ENCODE measurements around the gene NLGN1. TPM values are rescaled to one million over a fixed set of nuclear protein-coding genes. Genes with fewer than 3 reads are reported as not detected.

The NLGN1 gene
- total RNA-seq, 1 donor from 2014 or later, result 5.7 TPM

DNA sequence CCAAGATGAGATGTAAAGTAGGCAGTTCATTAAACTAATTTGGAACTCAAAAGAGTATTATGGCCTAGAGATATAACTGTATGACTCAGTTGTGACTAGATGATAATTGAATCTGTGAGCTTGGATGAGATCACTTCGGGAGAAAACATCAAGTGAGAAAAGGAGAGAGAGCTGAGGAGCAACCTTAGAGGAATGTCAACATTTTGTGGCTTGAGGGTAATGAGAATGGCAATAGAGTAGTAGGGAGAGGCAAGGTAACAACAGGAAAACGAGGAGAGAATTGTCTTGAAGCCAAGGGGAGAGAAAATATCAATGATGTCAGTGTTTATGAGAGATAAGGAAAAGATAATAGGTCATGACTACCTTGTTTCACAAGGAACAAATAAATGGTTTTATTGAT lies 580.2 kb downstream of the NLGN1 start:
- Histone ChIP-seq H3K4me1 (ENCODE audit: control insufficient read depth in 3 of 3, insufficient read depth in 3 of 3, low read length in 3 of 3) (no peaks in the 10 kb centered on the region), H3K27me3 (ENCODE audit: control insufficient read depth in 3 of 3, insufficient read depth in 3 of 3, low read length in 3 of 3) (no peaks in the 10 kb centered on the region), H3K27ac (ENCODE audit: low read depth, low read length) (no peak overlapping the region), H3K9ac (ENCODE audit: low read depth in 1 of 3, low read length in 3 of 3) (no peak overlapping the region), H3K4me3 (ENCODE audit: low read length in 3 of 3) (no peak overlapping the region), H3K36me3 (ENCODE audit: control insufficient read depth in 3 of 3, insufficient read depth in 3 of 3, low read length in 3 of 3) (no peaks in the 10 kb centered on the region), H3K9me3 (ENCODE audit: control insufficient read depth in 3 of 3, low read length in 3 of 3) (no peaks in the 10 kb centered on the region)

DNA sequence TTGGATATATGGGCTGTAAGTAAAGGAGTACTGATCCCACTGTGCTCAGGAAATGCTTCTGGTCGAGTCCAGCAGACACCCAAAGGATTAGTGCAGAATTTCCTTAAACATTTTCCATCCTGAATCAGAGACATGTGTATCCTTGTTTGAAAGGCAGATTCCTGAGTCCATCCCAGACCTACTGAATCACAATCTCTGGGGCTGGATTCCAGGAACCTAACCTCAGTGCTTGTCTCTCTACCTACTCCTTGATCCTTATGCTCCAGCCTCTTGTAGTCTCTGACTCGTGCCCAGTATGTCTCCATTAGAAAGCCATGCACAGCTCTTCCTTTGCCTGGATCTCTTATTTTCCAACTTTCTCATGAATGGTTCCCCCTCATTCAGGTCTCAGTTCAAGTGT lies 585.8 kb downstream of the NLGN1 start:
- H3K36me3 ChIP-seq (ENCODE audit: control insufficient read depth in 3 of 3, insufficient read depth in 3 of 3, low read length in 3 of 3), result no peaks in the 10 kb centered on the region
- H3K9ac ChIP-seq (ENCODE audit: low read depth in 1 of 3, low read length in 3 of 3), result no peak overlapping the region
- H3K4me1 ChIP-seq (ENCODE audit: control insufficient read depth in 3 of 3, insufficient read depth in 3 of 3, low read length in 3 of 3), result no peaks in the 10 kb centered on the region
- no peak overlapping the region for H3K4me3 ChIP-seq (ENCODE audit: low read length in 3 of 3)
- no peaks in the 10 kb centered on the region for H3K9me3 ChIP-seq (ENCODE audit: control insufficient read depth in 3 of 3, low read length in 3 of 3)
- no peak overlapping the region for H3K27ac ChIP-seq (ENCODE audit: low read depth, low read length)
- H3K27me3 ChIP-seq (ENCODE audit: control insufficient read depth in 3 of 3, insufficient read depth in 3 of 3, low read length in 3 of 3), result no peaks in the 10 kb centered on the region

- Histone ChIP-seq H3K4me3 (ENCODE audit: low read length in 3 of 3) (no peak overlapping the region), H3K36me3 (ENCODE audit: control insufficient read depth in 3 of 3, insufficient read depth in 3 of 3, low read length in 3 of 3) (no peaks in the 10 kb centered on the region), H3K27ac (ENCODE audit: low read depth, low read length) (no peak overlapping the region)
Measured at GRCh38 chr3:173986861-173987410, 589.4 kb downstream of the NLGN1 start.

DNA sequence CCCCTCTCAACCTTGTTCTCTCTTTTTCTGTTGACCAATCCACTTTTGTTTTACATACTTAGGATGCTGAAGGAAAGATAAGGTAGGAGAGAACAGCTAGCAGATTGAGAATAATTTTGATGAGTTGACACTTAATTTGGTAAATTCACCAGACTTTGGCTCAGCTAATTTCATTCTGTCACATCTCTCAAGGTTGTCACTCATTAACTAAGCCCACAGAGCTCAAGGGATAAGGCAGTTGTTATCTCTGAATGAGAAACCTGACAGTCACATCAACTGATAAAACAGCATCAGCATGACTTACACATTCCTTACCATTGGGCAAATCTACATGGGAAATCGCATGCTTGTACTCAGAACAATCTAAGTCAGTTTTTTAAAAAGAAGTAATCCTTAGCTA lies 591.4 kb downstream of the NLGN1 start:
- no peak overlapping the region for H3K27ac ChIP-seq (ENCODE audit: low read depth, low read length)
- no peaks in the 10 kb centered on the region for H3K36me3 ChIP-seq (ENCODE audit: control insufficient read depth in 3 of 3, insufficient read depth in 3 of 3, low read length in 3 of 3)
- no peaks in the 10 kb centered on the region for H3K4me1 ChIP-seq (ENCODE audit: control insufficient read depth in 3 of 3, insufficient read depth in 3 of 3, low read length in 3 of 3)

More at GRCh38 chr3:173986861-173987410, 589.4 kb downstream of the NLGN1 start:
- Histone ChIP-seq H3K27me3 (ENCODE audit: control insufficient read depth in 3 of 3, insufficient read depth in 3 of 3, low read length in 3 of 3) (no peaks in the 10 kb centered on the region), H3K4me1 (ENCODE audit: control insufficient read depth in 3 of 3, insufficient read depth in 3 of 3, low read length in 3 of 3) (no peaks in the 10 kb centered on the region), H3K9ac (ENCODE audit: low read depth in 1 of 3, low read length in 3 of 3) (no peak overlapping the region), H3K9me3 (ENCODE audit: control insufficient read depth in 3 of 3, low read length in 3 of 3) (no peaks in the 10 kb centered on the region)

DNA sequence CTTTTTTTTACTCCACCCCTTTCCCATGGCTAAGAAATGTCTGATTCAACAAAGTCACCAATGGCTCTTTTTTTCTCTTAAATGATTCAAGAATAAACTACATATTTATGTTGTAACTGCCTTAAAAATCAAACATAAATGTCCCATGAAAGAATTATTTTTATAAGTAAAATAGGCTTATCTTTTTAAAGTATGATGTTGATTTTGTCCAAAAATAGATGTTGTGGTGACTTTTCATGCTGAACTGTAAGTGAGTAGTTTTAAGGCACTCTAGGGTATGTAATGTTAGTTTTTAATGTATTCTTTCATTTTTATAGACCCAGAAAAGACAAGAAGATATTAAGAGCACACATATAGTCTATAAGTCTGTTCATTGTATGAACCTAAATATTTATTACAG lies 594.9 kb downstream of the NLGN1 start:
- Histone ChIP-seq H3K4me1 (ENCODE audit: control insufficient read depth in 3 of 3, insufficient read depth in 3 of 3, low read length in 3 of 3) (no peaks in the 10 kb centered on the region), H3K27ac (ENCODE audit: low read depth, low read length) (no peak overlapping the region), H3K36me3 (ENCODE audit: control insufficient read depth in 3 of 3, insufficient read depth in 3 of 3, low read length in 3 of 3) (no peaks in the 10 kb centered on the region), H3K9ac (ENCODE audit: low read depth in 1 of 3, low read length in 3 of 3) (no peak overlapping the region), H3K27me3 (ENCODE audit: control insufficient read depth in 3 of 3, insufficient read depth in 3 of 3, low read length in 3 of 3) (no peaks in the 10 kb centered on the region), H3K4me3 (ENCODE audit: low read length in 3 of 3) (no peak overlapping the region), H3K9me3 (ENCODE audit: control insufficient read depth in 3 of 3, low read length in 3 of 3) (no peaks in the 10 kb centered on the region)

More for the DNA sequence above, 591.4 kb downstream of the NLGN1 start:
- no peaks in the 10 kb centered on the region for H3K9me3 ChIP-seq (ENCODE audit: control insufficient read depth in 3 of 3, low read length in 3 of 3)
- no peaks in the 10 kb centered on the region for H3K27me3 ChIP-seq (ENCODE audit: control insufficient read depth in 3 of 3, insufficient read depth in 3 of 3, low read length in 3 of 3)
- no peak overlapping the region for H3K4me3 ChIP-seq (ENCODE audit: low read length in 3 of 3)
- no peak overlapping the region for H3K9ac ChIP-seq (ENCODE audit: low read depth in 1 of 3, low read length in 3 of 3)

GRCh38 chr3:173993299-173993698 lies 595.8 kb downstream of the NLGN1 start:
- H3K27ac ChIP-seq (ENCODE audit: low read depth, low read length), result no peak overlapping the region
- H3K27me3 ChIP-seq (ENCODE audit: control insufficient read depth in 3 of 3, insufficient read depth in 3 of 3, low read length in 3 of 3), result no peaks in the 10 kb centered on the region
- no peaks in the 10 kb centered on the region for H3K9me3 ChIP-seq (ENCODE audit: control insufficient read depth in 3 of 3, low read length in 3 of 3)
- H3K4me3 ChIP-seq (ENCODE audit: low read length in 3 of 3), result no peak overlapping the region
- no peaks in the 10 kb centered on the region for H3K4me1 ChIP-seq (ENCODE audit: control insufficient read depth in 3 of 3, insufficient read depth in 3 of 3, low read length in 3 of 3)
- no peak overlapping the region for H3K9ac ChIP-seq (ENCODE audit: low read depth in 1 of 3, low read length in 3 of 3)
- no peaks in the 10 kb centered on the region for H3K36me3 ChIP-seq (ENCODE audit: control insufficient read depth in 3 of 3, insufficient read depth in 3 of 3, low read length in 3 of 3)

GRCh38 chr3:174000675-174001074 lies 603.1 kb downstream of the NLGN1 start:
- no peak overlapping the region for H3K4me3 ChIP-seq (ENCODE audit: low read length in 3 of 3)
- no peaks in the 10 kb centered on the region for H3K9me3 ChIP-seq (ENCODE audit: control insufficient read depth in 3 of 3, low read length in 3 of 3)
- H3K27me3 ChIP-seq (ENCODE audit: control insufficient read depth in 3 of 3, insufficient read depth in 3 of 3, low read length in 3 of 3), result no peaks in the 10 kb centered on the region
- H3K27ac ChIP-seq (ENCODE audit: low read depth, low read length), result no peak overlapping the region
- no peak overlapping the region for H3K9ac ChIP-seq (ENCODE audit: low read depth in 1 of 3, low read length in 3 of 3)
- no peaks in the 10 kb centered on the region for H3K36me3 ChIP-seq (ENCODE audit: control insufficient read depth in 3 of 3, insufficient read depth in 3 of 3, low read length in 3 of 3)
- H3K4me1 ChIP-seq (ENCODE audit: control insufficient read depth in 3 of 3, insufficient read depth in 3 of 3, low read length in 3 of 3), result no peaks in the 10 kb centered on the region

DNA sequence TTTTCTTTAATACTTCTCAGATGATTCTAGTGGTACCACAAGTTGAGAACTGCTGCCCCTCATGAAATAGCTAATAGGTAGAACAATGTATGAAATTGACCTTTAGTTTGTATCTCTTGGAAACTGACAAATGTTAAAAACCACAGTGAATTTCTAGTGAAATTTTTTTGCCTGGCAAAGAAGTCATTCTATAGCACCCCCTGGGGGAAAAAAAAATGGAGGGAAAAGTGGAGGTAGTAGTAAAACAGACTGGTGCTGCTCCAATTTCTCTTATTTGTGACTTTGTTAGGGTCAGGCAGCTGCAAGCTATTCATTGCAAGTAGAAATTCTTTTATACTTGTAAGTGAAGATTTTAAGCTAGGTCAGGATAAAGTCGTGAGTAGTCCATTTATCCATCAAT lies 605.0 kb downstream of the NLGN1 start:
- H3K36me3 ChIP-seq (ENCODE audit: control insufficient read depth in 3 of 3, insufficient read depth in 3 of 3, low read length in 3 of 3), result no peaks in the 10 kb centered on the region
- no peak overlapping the region for H3K4me3 ChIP-seq (ENCODE audit: low read length in 3 of 3)
- no peaks in the 10 kb centered on the region for H3K4me1 ChIP-seq (ENCODE audit: control insufficient read depth in 3 of 3, insufficient read depth in 3 of 3, low read length in 3 of 3)
- no peak overlapping the region for H3K9ac ChIP-seq (ENCODE audit: low read depth in 1 of 3, low read length in 3 of 3)
- H3K27ac ChIP-seq (ENCODE audit: low read depth, low read length), result no peak overlapping the region
- no peaks in the 10 kb centered on the region for H3K27me3 ChIP-seq (ENCODE audit: control insufficient read depth in 3 of 3, insufficient read depth in 3 of 3, low read length in 3 of 3)
- H3K9me3 ChIP-seq (ENCODE audit: control insufficient read depth in 3 of 3, low read length in 3 of 3), result no peaks in the 10 kb centered on the region

DNA sequence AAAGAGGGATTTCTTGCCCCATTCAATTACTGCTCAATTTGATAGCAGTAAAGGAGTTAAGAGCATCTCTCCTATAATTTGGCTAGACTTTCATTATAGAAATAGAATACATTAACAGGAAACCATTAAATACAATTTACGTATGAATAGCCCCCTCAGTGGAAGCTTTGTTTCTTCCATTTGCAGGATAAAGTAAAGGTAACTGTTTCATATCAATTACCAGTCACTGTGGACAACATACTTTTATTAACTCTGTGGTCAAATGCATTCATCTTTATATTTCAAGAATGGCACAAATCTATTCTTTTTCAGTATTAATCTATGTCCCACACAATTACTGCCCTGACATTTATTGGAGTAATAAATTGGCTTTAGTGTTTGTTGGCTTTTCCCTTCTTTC lies 613.4 kb downstream of the NLGN1 start:
- no peaks in the 10 kb centered on the region for H3K9me3 ChIP-seq (ENCODE audit: control insufficient read depth in 3 of 3, low read length in 3 of 3)
- no peaks in the 10 kb centered on the region for H3K4me1 ChIP-seq (ENCODE audit: control insufficient read depth in 3 of 3, insufficient read depth in 3 of 3, low read length in 3 of 3)
- no peak overlapping the region for H3K9ac ChIP-seq (ENCODE audit: low read depth in 1 of 3, low read length in 3 of 3)
- H3K36me3 ChIP-seq (ENCODE audit: control insufficient read depth in 3 of 3, insufficient read depth in 3 of 3, low read length in 3 of 3), result no peaks in the 10 kb centered on the region
- H3K27ac ChIP-seq (ENCODE audit: low read depth, low read length), result no peak overlapping the region
- no peak overlapping the region for H3K4me3 ChIP-seq (ENCODE audit: low read length in 3 of 3)
- no peaks in the 10 kb centered on the region for H3K27me3 ChIP-seq (ENCODE audit: control insufficient read depth in 3 of 3, insufficient read depth in 3 of 3, low read length in 3 of 3)

GRCh38 chr3:174016186-174016585 lies 618.6 kb downstream of the NLGN1 start:
- H3K27ac ChIP-seq (ENCODE audit: low read depth, low read length), result no peak overlapping the region
- H3K36me3 ChIP-seq (ENCODE audit: control insufficient read depth in 3 of 3, insufficient read depth in 3 of 3, low read length in 3 of 3), result no peaks in the 10 kb centered on the region
- no peaks in the 10 kb centered on the region for H3K27me3 ChIP-seq (ENCODE audit: control insufficient read depth in 3 of 3, insufficient read depth in 3 of 3, low read length in 3 of 3)
- no peak overlapping the region for H3K4me3 ChIP-seq (ENCODE audit: low read length in 3 of 3)
- H3K4me1 ChIP-seq (ENCODE audit: control insufficient read depth in 3 of 3, insufficient read depth in 3 of 3, low read length in 3 of 3), result no peaks in the 10 kb centered on the region
- H3K9me3 ChIP-seq (ENCODE audit: control insufficient read depth in 3 of 3, low read length in 3 of 3), result no peaks in the 10 kb centered on the region
- no peak overlapping the region for H3K9ac ChIP-seq (ENCODE audit: low read depth in 1 of 3, low read length in 3 of 3)

DNA sequence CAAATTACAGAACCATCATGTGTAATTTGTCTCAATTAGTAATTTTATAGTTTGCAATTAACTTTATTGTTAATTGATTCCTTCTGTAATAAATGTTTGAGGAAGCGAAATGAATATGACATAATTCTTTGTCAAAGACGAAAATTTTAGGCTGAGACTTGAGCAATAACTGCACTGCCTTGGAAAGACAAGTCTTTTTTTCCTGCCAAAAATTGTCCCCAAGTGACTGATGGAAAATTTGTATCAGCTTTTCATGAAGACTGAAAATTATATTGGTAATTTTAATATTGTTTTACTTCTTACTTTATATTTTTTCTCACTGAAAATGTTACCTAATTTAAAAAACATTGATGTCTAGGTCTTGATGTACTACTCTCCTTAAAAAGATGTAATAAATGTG lies 622.6 kb downstream of the NLGN1 start:
- H3K9ac ChIP-seq (ENCODE audit: low read depth in 1 of 3, low read length in 3 of 3), result no peak overlapping the region
- no peaks in the 10 kb centered on the region for H3K36me3 ChIP-seq (ENCODE audit: control insufficient read depth in 3 of 3, insufficient read depth in 3 of 3, low read length in 3 of 3)
- H3K27me3 ChIP-seq (ENCODE audit: control insufficient read depth in 3 of 3, insufficient read depth in 3 of 3, low read length in 3 of 3), result no peaks in the 10 kb centered on the region
- H3K4me1 ChIP-seq (ENCODE audit: control insufficient read depth in 3 of 3, insufficient read depth in 3 of 3, low read length in 3 of 3), result no peaks in the 10 kb centered on the region
- H3K4me3 ChIP-seq (ENCODE audit: low read length in 3 of 3), result no peak overlapping the region
- no peaks in the 10 kb centered on the region for H3K9me3 ChIP-seq (ENCODE audit: control insufficient read depth in 3 of 3, low read length in 3 of 3)
- no peak overlapping the region for H3K27ac ChIP-seq (ENCODE audit: low read depth, low read length)
